Spleen (tissue), 7 donors: ENCODE results near the gene MAST4.

ENCODE experiments used
- POLR2A ChIP-seq, 3 donors: fragments of 450-650 bp; IDR thresholded peaks; one replicate each; pipeline ENCODE4 v1.5.1; 2017; ENCODE audit warnings: antibody characterized with exemption in 3 of 3, mild to moderate bottlenecking in 1 of 3
- TF ChIP-seq, protein P1 (sequence below), 11 experiments: fragments of 200-600 bp in 7 of 11; fragments of 450-650 bp in 4 of 11; sonication (generic) in 4 of 11; IDR thresholded peaks in 8 of 11; conservative IDR thresholded peaks in 3 of 11; 1 replicate in 7 of 11; 2 replicates in 4 of 11; pipeline versions ENCODE4 v1.4.0 to v1.8.0; 2016 to 2021; ENCODE audit warnings: antibody characterized with exemption in 11 of 11, inconsistent platforms in 4 of 11, mild to moderate bottlenecking in 1 of 11
- donor health status: DM: no; HTN: no; CAD: no; lungs with moderate emphysema.
- donor health status: DM: no; HTN: no; CAD: no.
- donor health status: DM: no; HTN: no; CAD: no.

GRCh38 chr5:67216564-67216963 is 620.4 kb downstream of the MAST4 start:
- no peak for TF ChIP-seq POLR2A (IDR thresholded peaks at IDR 0.05)
- TF ChIP-seq, protein P1, sequence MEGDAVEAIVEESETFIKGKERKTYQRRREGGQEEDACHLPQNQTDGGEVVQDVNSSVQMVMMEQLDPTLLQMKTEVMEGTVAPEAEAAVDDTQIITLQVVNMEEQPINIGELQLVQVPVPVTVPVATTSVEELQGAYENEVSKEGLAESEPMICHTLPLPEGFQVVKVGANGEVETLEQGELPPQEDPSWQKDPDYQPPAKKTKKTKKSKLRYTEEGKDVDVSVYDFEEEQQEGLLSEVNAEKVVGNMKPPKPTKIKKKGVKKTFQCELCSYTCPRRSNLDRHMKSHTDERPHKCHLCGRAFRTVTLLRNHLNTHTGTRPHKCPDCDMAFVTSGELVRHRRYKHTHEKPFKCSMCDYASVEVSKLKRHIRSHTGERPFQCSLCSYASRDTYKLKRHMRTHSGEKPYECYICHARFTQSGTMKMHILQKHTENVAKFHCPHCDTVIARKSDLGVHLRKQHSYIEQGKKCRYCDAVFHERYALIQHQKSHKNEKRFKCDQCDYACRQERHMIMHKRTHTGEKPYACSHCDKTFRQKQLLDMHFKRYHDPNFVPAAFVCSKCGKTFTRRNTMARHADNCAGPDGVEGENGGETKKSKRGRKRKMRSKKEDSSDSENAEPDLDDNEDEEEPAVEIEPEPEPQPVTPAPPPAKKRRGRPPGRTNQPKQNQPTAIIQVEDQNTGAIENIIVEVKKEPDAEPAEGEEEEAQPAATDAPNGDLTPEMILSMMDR (IDR thresholded peaks at IDR 0.05 in 8 of 11, conservative IDR thresholded peaks at IDR 0.05 in 3 of 11), result no peak
